ENCODE results near the gene SEMA4G. TPM values are rescaled to one million over a fixed set of nuclear protein-coding genes. Genes with fewer than 3 reads are reported as not detected.
A peak's percentile ranks its signal among the peaks of the same experiment; 100 is the strongest.

SEMA4G gene
- total and polyA plus RNA-seq, 2 of the 4 experiments (the other 2 are of a cell fraction): 0.90 to 8.7 TPM

- TF ChIP-seq BHLHE40 (IDR thresholded peaks at IDR 0.05; ENCODE audit: low read depth, low read length) (no peak), CHD1 (IDR thresholded peaks at IDR 0.05; ENCODE audit: low read depth, low read length) (no peak), POLR2A (IDR thresholded peaks at IDR 0.05; ENCODE audit: low read depth, low read length) (no peak)
- TF ChIP-seq, protein P1, sequence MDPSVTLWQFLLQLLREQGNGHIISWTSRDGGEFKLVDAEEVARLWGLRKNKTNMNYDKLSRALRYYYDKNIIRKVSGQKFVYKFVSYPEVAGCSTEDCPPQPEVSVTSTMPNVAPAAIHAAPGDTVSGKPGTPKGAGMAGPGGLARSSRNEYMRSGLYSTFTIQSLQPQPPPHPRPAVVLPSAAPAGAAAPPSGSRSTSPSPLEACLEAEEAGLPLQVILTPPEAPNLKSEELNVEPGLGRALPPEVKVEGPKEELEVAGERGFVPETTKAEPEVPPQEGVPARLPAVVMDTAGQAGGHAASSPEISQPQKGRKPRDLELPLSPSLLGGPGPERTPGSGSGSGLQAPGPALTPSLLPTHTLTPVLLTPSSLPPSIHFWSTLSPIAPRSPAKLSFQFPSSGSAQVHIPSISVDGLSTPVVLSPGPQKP (IDR thresholded peaks at IDR 0.05; ENCODE audit: borderline replicate concordance, low read depth, low read length): no peak
- TF ChIP-seq, protein P2, sequence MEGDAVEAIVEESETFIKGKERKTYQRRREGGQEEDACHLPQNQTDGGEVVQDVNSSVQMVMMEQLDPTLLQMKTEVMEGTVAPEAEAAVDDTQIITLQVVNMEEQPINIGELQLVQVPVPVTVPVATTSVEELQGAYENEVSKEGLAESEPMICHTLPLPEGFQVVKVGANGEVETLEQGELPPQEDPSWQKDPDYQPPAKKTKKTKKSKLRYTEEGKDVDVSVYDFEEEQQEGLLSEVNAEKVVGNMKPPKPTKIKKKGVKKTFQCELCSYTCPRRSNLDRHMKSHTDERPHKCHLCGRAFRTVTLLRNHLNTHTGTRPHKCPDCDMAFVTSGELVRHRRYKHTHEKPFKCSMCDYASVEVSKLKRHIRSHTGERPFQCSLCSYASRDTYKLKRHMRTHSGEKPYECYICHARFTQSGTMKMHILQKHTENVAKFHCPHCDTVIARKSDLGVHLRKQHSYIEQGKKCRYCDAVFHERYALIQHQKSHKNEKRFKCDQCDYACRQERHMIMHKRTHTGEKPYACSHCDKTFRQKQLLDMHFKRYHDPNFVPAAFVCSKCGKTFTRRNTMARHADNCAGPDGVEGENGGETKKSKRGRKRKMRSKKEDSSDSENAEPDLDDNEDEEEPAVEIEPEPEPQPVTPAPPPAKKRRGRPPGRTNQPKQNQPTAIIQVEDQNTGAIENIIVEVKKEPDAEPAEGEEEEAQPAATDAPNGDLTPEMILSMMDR (conservative IDR thresholded peaks at IDR 0.05; ENCODE audit: low read depth, low read length): no peak
- no peak overlapping the region for H4K5ac ChIP-seq (ENCODE audit: low read depth, low read length)
- H3K4me2 ChIP-seq (ENCODE audit: low read depth, low read length): no peak overlapping the region
- H3K14ac ChIP-seq (replicated peaks; ENCODE audit: low read depth, low read length): no peak overlapping the region
- H2AK5ac ChIP-seq (ENCODE audit: low read depth, low read length): no peak overlapping the region
- no peak overlapping the region for H2BK20ac ChIP-seq (ENCODE audit: low read depth, low read length)
- no peak overlapping the region for H2AFZ ChIP-seq (replicated peaks; ENCODE audit: low read length, poor library complexity)
- no peak overlapping the region for H2BK120ac ChIP-seq (ENCODE audit: low read depth, low read length)
- DNase-seq: no peak
- no TSS peak for BruUV-seq (replicated peaks)
- in situ Hi-C loops (cut with MboI; ENCODE audit: low sequenced_read_pairs): no loop called here
- ATAC-seq (ENCODE audit: low read depth): no peak
- H3K56ac ChIP-seq (ENCODE audit: extremely low read depth, insufficient read depth, low read length): no peak overlapping the region
- no peak overlapping the region for H3K4me3 ChIP-seq (ENCODE audit: insufficient read depth, low read depth, low read length)
- H3K36me3 ChIP-seq (ENCODE audit: control insufficient read depth, insufficient read depth, low read length): peaks cover 31% of the 10 kb centered on the region
- no peak overlapping the region for H3K23ac ChIP-seq (ENCODE audit: low read depth, low read length)
- no peak overlapping the region for H3K18ac ChIP-seq (ENCODE audit: low read depth, low read length)
- peak overlapping the region; percentile 42 for H2AK9ac ChIP-seq (replicated peaks; ENCODE audit: low read depth, low read length, poor library complexity)
- H3K9me3 ChIP-seq (ENCODE audit: control insufficient read depth, insufficient read depth, low read length): no peaks in the 10 kb centered on the region
- dilution Hi-C loops (cut with HindIII; ENCODE audit: low sequenced_read_pairs, unreplicated experiment): no loop called here
- peaks cover 4% of the 10 kb centered on the region; the same call in 1 of the 2 replicates for H3K9me1 ChIP-seq (ENCODE audit: insufficient read depth, low read length)
- no peak overlapping the region for H2BK15ac ChIP-seq (ENCODE audit: low read depth, low read length)
- H3K4me1 ChIP-seq (ENCODE audit: control insufficient read depth, insufficient read depth, low read length): no peaks in the 10 kb centered on the region
- WGBS, 2 experiments (ENCODE audit: extremely low coverage in 2 of 2, insufficient read length in 1 of 2): 80% methylated on average over 1 of the region's 10 CpGs; no CpG with 5 or more reads in 1 of the 2 experiments
- H3K79me1 ChIP-seq (ENCODE audit: low read depth in 1 of 2, low read length in 2 of 2): no peaks in the 10 kb centered on the region
- no peak overlapping the region for H3K9ac ChIP-seq (ENCODE audit: low read depth, low read length)
- no peak overlapping the region for H2BK5ac ChIP-seq (ENCODE audit: low read depth, low read length, poor library complexity, severe bottlenecking)
- intact Hi-C loops (cut with micrococcal nuclease): no loop called here
- H3K27ac ChIP-seq (ENCODE audit: insufficient read depth, low read length): no peak overlapping the region
- no peak overlapping the region for H4K91ac ChIP-seq (ENCODE audit: insufficient read depth, low read depth, low read length)
- CTCF ChIA-PET: no interaction called here
- POLR2A ChIA-PET (ENCODE audit: unreplicated experiment): no interaction called here
- H3K27me3 ChIP-seq (ENCODE audit: control insufficient read depth, insufficient read depth, low read length): no peaks in the 10 kb centered on the region
- no peaks in the 10 kb centered on the region; the same call in none of the 2 replicates for H4K20me1 ChIP-seq (ENCODE audit: insufficient read depth, low read length)
- no peak overlapping the region for H3K4ac ChIP-seq (ENCODE audit: low read depth, low read length)
- H4K8ac ChIP-seq (ENCODE audit: low read depth in 2 of 2, low read length in 2 of 2): no peak overlapping the region
Measured at GRCh38 chr10:100978901-100979195, 9.5 kb downstream of the SEMA4G start.
